Bronchial epithelial cell (primary cell): ENCODE results near the gene MED25. TPM values are rescaled to one million over a fixed set of nuclear protein-coding genes. Genes with fewer than 3 reads are reported as not detected.

ENCODE experiments used
- DNase-seq: peaks from one replicate; pipeline ENCODE4 v3.0.0-alpha.2; 2010; ENCODE audit warnings: low read depth
- FAIRE-seq: peaks from 2 replicates; lab custom pipeline; 2011; peaks lifted over from hg19 to GRCh38; lab: Jason Lieb, UNC
- H3K27me3 ChIP-seq: 2 replicates; pipeline ENCODE4 v1.5.1; 2011; ENCODE audit warnings: low read length; ENCODE audit not compliant: control insufficient read depth, insufficient read depth
- H3K36me3 ChIP-seq: 2 replicates; pipeline ENCODE4 v1.5.1; 2011; ENCODE audit warnings: low read length; ENCODE audit not compliant: control insufficient read depth, insufficient read depth
- H3K4me3 ChIP-seq: 2 replicates; pipeline ENCODE4 v1.5.1; 2011; ENCODE audit warnings: mild to moderate bottlenecking, low read depth, low read length, control low read depth
- total RNA-seq: library from RNA; depleted of rRNA; stranded (reverse); fragments of >200 nt; gene quantifications from 2 replicates; pipeline ENCODE4 v1.2.1, GENCODE V29; 2014
- TF ChIP-seq, protein P1 (sequence below): IDR thresholded peaks from 2 replicates; pipeline ENCODE4 v1.5.1; 2011; ENCODE audit warnings: mild to moderate bottlenecking, moderate library complexity, low read length, control low read depth, inconsistent platforms; ENCODE audit not compliant: insufficient read depth, severe bottlenecking

MED25 gene
- total RNA-seq, 1 donor from 2014 or later: 8.2 TPM

DNA sequence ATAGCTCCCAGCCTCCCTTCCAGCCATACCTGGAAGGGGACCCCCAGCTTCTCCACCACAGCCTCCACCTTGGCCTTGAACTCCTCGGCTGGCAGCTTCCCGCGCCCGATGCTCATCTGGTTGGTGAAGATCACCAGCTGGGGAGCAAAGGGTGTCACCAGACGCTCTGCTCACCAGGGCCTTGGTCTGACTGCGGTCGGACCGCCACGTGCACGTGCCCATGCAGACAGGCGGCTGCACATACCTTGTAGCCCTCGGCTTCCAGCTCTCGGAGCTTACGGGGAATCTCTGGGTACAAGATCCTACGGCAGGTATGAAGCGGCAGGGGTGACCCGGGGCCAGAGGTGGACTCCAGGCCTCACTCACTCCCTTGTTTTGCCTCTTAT is 45.8 kb downstream of the MED25 start:
- FAIRE-seq: no peak
- Histone ChIP-seq H3K36me3 (peaks cover 22% of the 10 kb centered on the region), H3K4me3 (no peak overlapping the region), H3K27me3 (no peaks in the 10 kb centered on the region)
- TF ChIP-seq, protein P1, sequence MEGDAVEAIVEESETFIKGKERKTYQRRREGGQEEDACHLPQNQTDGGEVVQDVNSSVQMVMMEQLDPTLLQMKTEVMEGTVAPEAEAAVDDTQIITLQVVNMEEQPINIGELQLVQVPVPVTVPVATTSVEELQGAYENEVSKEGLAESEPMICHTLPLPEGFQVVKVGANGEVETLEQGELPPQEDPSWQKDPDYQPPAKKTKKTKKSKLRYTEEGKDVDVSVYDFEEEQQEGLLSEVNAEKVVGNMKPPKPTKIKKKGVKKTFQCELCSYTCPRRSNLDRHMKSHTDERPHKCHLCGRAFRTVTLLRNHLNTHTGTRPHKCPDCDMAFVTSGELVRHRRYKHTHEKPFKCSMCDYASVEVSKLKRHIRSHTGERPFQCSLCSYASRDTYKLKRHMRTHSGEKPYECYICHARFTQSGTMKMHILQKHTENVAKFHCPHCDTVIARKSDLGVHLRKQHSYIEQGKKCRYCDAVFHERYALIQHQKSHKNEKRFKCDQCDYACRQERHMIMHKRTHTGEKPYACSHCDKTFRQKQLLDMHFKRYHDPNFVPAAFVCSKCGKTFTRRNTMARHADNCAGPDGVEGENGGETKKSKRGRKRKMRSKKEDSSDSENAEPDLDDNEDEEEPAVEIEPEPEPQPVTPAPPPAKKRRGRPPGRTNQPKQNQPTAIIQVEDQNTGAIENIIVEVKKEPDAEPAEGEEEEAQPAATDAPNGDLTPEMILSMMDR: no peak
- no peak for DNase-seq

DNA sequence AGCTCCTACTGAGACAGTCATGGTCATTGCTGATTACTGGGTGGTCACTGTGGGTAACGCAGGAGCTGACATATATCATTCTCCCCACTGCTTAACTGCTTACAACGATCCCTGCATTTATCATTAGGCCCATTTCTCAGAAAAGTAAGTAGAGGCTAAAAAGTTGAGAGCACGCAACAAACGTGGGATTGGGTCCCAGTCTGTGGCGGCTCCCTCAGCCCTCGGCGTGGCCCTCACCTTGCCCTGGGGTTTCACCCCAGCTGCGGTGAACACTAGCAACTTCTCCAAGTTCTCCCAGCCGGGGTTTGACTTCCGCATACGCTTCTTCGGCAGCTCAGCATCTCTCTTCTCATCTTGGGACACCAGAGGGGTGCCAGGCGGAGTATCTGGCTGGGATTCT is 46.8 kb downstream of the MED25 start:
- no peak for DNase-seq
- Histone ChIP-seq H3K4me3 (no peak overlapping the region), H3K36me3 (peaks cover 21% of the 10 kb centered on the region), H3K27me3 (no peaks in the 10 kb centered on the region)
- TF ChIP-seq, protein P1: no peak
- FAIRE-seq: no peak

DNA sequence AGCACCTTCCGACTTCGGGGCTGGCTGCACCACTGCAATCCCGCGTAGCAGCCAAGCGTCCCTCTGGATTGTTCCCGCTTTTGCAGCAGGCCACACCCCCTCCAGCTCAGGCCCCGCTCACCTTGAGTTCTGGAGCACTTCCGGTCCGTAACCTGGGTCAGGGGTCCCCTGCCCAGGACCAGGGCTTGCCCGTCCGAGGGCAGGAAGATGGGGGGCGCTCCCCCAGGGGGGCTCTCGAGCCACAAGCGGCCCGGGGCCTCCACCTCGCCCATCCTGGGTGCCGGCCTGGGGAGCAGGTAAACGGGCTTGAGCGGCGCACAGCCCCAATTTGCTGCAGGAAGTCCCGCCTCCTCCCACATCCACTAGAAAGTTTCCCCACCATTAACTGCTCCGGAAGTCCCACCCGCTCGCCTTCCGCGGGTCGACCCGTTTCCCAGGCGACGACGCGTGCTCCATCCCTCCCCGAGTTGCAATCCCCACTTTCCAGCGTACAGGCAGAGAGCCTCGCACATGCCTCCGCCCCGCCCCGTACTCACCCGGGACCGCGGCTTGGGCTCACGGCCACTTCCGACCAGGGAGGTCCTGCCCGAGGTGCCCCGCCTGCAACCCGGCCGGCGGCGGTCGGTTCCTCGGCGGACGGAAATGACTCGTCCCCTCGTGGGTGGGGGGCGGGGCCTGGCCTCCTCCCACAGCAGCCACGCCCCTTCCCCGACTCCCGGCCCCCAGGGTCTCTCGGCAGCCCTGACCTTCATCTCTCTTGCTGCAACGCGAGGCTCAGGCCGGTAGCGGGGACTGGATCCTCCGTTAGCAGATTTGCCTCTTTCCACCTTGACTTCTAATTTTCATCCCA is 49.1 kb downstream of the MED25 start, which contains the start of gene PNKP:
TSS of gene PNKP (minus strand) at position 644 of the 850 bp plus-strand sequence. CDS start at position 272, 372 bp downstream.
- TF ChIP-seq, protein P1: no peak
- Histone ChIP-seq H3K36me3 (peaks cover 23% of the 10 kb centered on the region), H3K27me3 (no peaks in the 10 kb centered on the region), H3K4me3 (peak within 1 kb of the TSS; percentile 87)
- FAIRE-seq (no peak), DNase-seq (peak; percentile 83)

DNA sequence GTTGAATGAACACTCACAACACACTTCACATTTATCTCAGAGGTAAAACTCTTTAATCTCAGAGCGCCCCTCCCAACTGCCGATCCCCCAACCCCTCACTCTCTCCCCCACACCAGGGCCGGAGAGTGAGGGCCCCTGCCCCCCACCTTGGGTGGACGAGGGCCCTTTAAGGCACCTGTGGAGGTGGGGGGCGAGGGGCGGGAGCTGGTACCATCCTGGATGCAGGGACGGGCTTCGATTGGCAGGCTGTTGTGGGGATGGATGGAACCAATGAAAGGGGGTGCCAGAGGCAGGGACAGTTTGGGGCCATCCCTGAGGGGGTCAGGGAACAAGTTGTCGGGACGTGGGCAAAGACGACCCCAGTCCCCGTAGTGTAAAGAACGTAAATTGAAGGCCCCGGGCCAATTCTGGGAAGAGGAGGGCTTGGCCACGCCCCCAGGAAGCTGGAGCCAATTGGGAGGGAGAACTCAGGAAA is 51.0 kb downstream of the MED25 start:
- DNase-seq (no peak), FAIRE-seq (no peak)
- Histone ChIP-seq H3K36me3 (peaks cover 17% of the 10 kb centered on the region), H3K27me3 (no peaks in the 10 kb centered on the region), H3K4me3 (peak overlapping the region; percentile 39)
- TF ChIP-seq, protein P1: no peak

DNA sequence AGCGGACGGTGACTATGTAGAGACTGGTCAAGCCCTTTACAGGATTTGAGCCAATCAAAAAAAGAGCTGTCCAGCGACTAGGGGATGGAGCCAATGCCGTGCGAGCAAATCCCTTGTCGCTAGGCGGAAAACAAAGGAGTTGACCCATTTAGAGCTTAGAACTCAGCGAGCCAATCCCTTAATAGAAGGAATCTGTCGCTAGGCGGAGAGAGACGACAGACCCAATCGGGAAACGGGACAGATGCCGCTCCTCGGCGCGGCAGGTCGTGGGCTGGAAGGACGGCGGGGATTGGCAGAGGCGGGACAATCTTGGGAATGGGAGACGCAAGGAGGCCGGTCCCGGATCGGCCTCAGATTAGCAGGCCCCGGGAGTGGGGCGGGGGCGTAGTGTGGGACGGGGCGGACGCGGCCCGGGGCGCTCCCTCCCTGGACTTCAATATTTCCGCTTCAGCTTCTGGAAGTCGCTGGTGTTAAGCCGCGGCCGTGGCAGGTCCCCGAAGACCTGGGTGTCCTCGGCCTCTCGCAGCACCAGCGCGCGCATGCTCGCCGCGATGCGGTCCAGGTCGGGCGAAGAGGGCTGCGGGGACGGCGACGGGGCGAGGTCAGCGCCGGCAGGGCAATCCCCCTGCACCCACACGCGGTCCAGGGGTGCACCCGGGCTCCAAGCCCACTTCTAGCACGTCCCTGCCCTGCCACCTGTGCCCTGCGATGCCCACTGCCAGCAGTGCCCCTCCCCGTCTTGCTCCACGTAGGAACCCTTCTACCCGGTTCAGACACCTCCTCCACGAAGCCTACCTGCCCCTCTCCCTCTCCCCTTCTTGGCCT is 51.6 kb downstream of the MED25 start:
- H3K4me3 ChIP-seq: peak overlapping the region; percentile 45
- DNase-seq: peak; percentile 100
- peak; percentile 85 for FAIRE-seq
- TF ChIP-seq, protein P1: no peak
- H3K27me3 ChIP-seq: no peaks in the 10 kb centered on the region
- peaks cover 14% of the 10 kb centered on the region for H3K36me3 ChIP-seq
